H1 (cell line): Measurements from ENCODE around the gene PLCB1. TPM values are rescaled to one million over a fixed set of nuclear protein-coding genes. Genes with fewer than 3 reads are reported as not detected.

Experiments used
- CTCF ChIA-PET: fragments of 300-600 bp; sonication (Branson Sonifier 250); formaldehyde crosslinking; loops from one replicate; lab custom pipeline; 2021; ENCODE audit not compliant: partially characterized antibody; lab: Charles Lee
- POLR2A ChIA-PET: fragments of 300-600 bp; sonication (Branson Sonifier 250); formaldehyde crosslinking; loops from one replicate; lab custom pipeline; 2021; ENCODE audit warnings: inconsistent platforms; ENCODE audit not compliant: partially characterized antibody; lab: Charles Lee
- DNase-seq, 2 experiments: peaks; one replicate each; pipeline versions ENCODE4 v3.0.0 to v3.0.0-alpha.2; 2010 to 2022; ENCODE audit warnings: low spot score in 2 of 2, low read depth in 1 of 2, mixed read lengths in 1 of 2
- FAIRE-seq: peaks from 2 replicates; lab custom pipeline; 2011; peaks lifted over from hg19 to GRCh38; lab: Jason Lieb, UNC
- H2AFZ ChIP-seq: 2 replicates; pipeline ENCODE4 v1.8.1; 2012; ENCODE audit warnings: low read length, inconsistent platforms
- H2AK5ac ChIP-seq: 2 replicates; pipeline ENCODE4 v1.6.1; 2013; ENCODE audit warnings: low read depth, low read length
- H2BK120ac ChIP-seq: replicated peaks from 2 replicates; pipeline ENCODE3; 2013; ENCODE audit warnings: low read depth, low read length, inconsistent platforms
- H2BK12ac ChIP-seq: 2 replicates; pipeline ENCODE4 v1.6.1; 2013; ENCODE audit warnings: low read depth, low read length
- H2BK15ac ChIP-seq: 2 replicates; pipeline ENCODE4 v1.6.1; 2013; ENCODE audit warnings: low read length
- H2BK20ac ChIP-seq: 2 replicates; pipeline ENCODE4 v1.6.1; 2013; ENCODE audit warnings: low read length
- H2BK5ac ChIP-seq: 2 replicates; pipeline ENCODE4 v1.6.1; 2013; ENCODE audit warnings: low read depth, low read length
- H3K14ac ChIP-seq: 2 replicates; pipeline ENCODE4 v1.6.1; 2013; ENCODE audit warnings: inconsistent platforms; ENCODE audit not compliant: insufficient read length
- H3K18ac ChIP-seq: 2 replicates; pipeline ENCODE4 v1.6.1; 2013; ENCODE audit warnings: low read length; ENCODE audit errors: extremely low read depth
- H3K23ac ChIP-seq: 2 replicates; pipeline ENCODE4 v1.6.1; 2013; ENCODE audit warnings: inconsistent platforms; ENCODE audit not compliant: insufficient read length
- H3K23me2 ChIP-seq: 2 replicates; pipeline ENCODE4 v1.6.1; 2013; ENCODE audit warnings: low read depth, low read length
- H3K27ac ChIP-seq: 2 replicates; pipeline ENCODE4 v1.6.1; 2011; ENCODE audit warnings: low read depth, low read length, inconsistent platforms
- H3K27me3 ChIP-seq, 4 experiments: replicated peaks in 1 of 4; 1 replicate in 1 of 4; 2 replicates in 3 of 4; pipeline versions ENCODE4 v1.6.1 to v1.8.1; 2011 to 2013; ENCODE audit warnings: low read length in 3 of 4, mild to moderate bottlenecking in 3 of 4, inconsistent platforms in 2 of 4, mixed read lengths in 2 of 4, moderate library complexity in 1 of 4; ENCODE audit not compliant: control insufficient read depth in 3 of 4, insufficient read depth in 3 of 4; ENCODE audit errors: extremely low read depth in 1 of 4
- H3K36me3 ChIP-seq, 4 experiments: 2 replicates each; pipeline versions ENCODE4 v1.6.1 to v1.8.1; 2011 to 2013; ENCODE audit warnings: mild to moderate bottlenecking in 4 of 4, low read length in 3 of 4, moderate library complexity in 2 of 4, control low read depth in 1 of 4, inconsistent platforms in 1 of 4; ENCODE audit not compliant: insufficient read depth in 4 of 4, control insufficient read depth in 2 of 4
- H3K4ac ChIP-seq: replicated peaks from 2 replicates; pipeline ENCODE3; 2013; ENCODE audit warnings: low read length, low read depth, mixed read lengths, inconsistent platforms; ENCODE audit not compliant: insufficient read length
- H3K4me1 ChIP-seq, 4 experiments: replicated peaks in 1 of 4; 1 replicate in 1 of 4; 2 replicates in 3 of 4; pipeline versions ENCODE4 v1.6.1 to v1.8.1; 2011 to 2013; ENCODE audit warnings: low read length in 3 of 4, inconsistent platforms in 2 of 4, mixed read lengths in 1 of 4; ENCODE audit not compliant: insufficient read depth in 4 of 4, control insufficient read depth in 3 of 4
- H3K4me2 ChIP-seq, 2 experiments: 2 replicates each; pipeline versions ENCODE4 v1.6.1 to v1.8.1; 2011 to 2013; ENCODE audit warnings: low read depth in 2 of 2, low read length in 2 of 2, control low read depth in 1 of 2, inconsistent platforms in 1 of 2, mild to moderate bottlenecking in 1 of 2; ENCODE audit not compliant: insufficient read depth in 1 of 2
- H3K4me3 ChIP-seq, 4 experiments: fragments of 200-600, 300-600 bp in 1 of 4; sonication (generic), shearing (Covaris generic), sonication (Bioruptor Twin) in 1 of 4; 2 replicates each; pipeline versions ENCODE4 v1.5.1 to v1.8.1; 2011 to 2016; ENCODE audit warnings: low read length in 4 of 4, low read depth in 3 of 4, control low read depth in 2 of 4, inconsistent platforms in 2 of 4, mild to moderate bottlenecking in 2 of 4, mixed read lengths in 1 of 4, moderate library complexity in 1 of 4; ENCODE audit not compliant: insufficient read depth in 2 of 4; ENCODE audit errors: extremely low read depth in 1 of 4
- H3K56ac ChIP-seq: replicated peaks from 2 replicates; pipeline ENCODE3; 2013; ENCODE audit warnings: low read depth, mild to moderate bottlenecking, mixed read lengths, low read length, inconsistent platforms; ENCODE audit not compliant: insufficient read length
- H3K79me1 ChIP-seq: 2 replicates; pipeline ENCODE4 v1.6.1; 2013; ENCODE audit warnings: low read depth, low read length, control low read depth
- H3K79me2 ChIP-seq, 2 experiments: 2 replicates each; pipeline versions ENCODE4 v1.6.1 to v1.8.1; 2012 to 2013; ENCODE audit warnings: low read length in 2 of 2, mild to moderate bottlenecking in 2 of 2, inconsistent platforms in 1 of 2; ENCODE audit not compliant: insufficient read depth in 2 of 2, control insufficient read depth in 1 of 2
- H3K9ac ChIP-seq, 4 experiments: replicated peaks in 1 of 4; 1 replicate in 1 of 4; 2 replicates in 3 of 4; pipeline versions ENCODE4 v1.6.1 to v1.8.1; 2011 to 2013; ENCODE audit warnings: low read depth in 3 of 4, low read length in 3 of 4, control low read depth in 2 of 4, mild to moderate bottlenecking in 2 of 4, moderate library complexity in 2 of 4, inconsistent platforms in 1 of 4; ENCODE audit errors: extremely low read depth in 1 of 4
- H3K9me3 ChIP-seq, 2 experiments: 2 replicates each; pipeline versions ENCODE4 v1.6.1 to v1.8.1; 2012 to 2013; ENCODE audit warnings: mild to moderate bottlenecking in 2 of 2, moderate library complexity in 2 of 2, control low read depth in 1 of 2, inconsistent platforms in 1 of 2, low read depth in 1 of 2, low read length in 1 of 2, mixed read lengths in 1 of 2; ENCODE audit not compliant: insufficient read depth in 2 of 2
- H4K20me1 ChIP-seq, 2 experiments: replicated peaks in 1 of 2; 2 replicates each; pipeline versions ENCODE3 to v1.8.1; 2011 to 2013; ENCODE audit warnings: inconsistent platforms in 2 of 2, low read length in 2 of 2, mild to moderate bottlenecking in 1 of 2; ENCODE audit not compliant: insufficient read depth in 2 of 2, control insufficient read depth in 1 of 2
- H4K5ac ChIP-seq: 2 replicates; pipeline ENCODE4 v1.6.1; 2013; ENCODE audit warnings: low read length, low read depth, mixed read lengths, inconsistent platforms; ENCODE audit not compliant: insufficient read length
- H4K8ac ChIP-seq: 2 replicates; pipeline ENCODE4 v1.8.0; 2013; ENCODE audit warnings: mild to moderate bottlenecking, moderate library complexity, low read length, inconsistent platforms; ENCODE audit not compliant: insufficient read depth; ENCODE audit errors: extremely low read depth
- H4K91ac ChIP-seq: replicated peaks from 2 replicates; pipeline ENCODE3; 2013; ENCODE audit warnings: low read length, mixed read lengths, inconsistent platforms; ENCODE audit not compliant: insufficient read length
- WGBS, 2 experiments: shearing (Covaris generic) in 1 of 2; methylation state at CpG; one replicate each; pipeline versions ENCODE4 v1.1.6 to v1.1.7; 2013 to 2015; ENCODE audit warnings: low lambda C conversion rate in 2 of 2, mixed read lengths in 2 of 2, inconsistent platforms in 1 of 2, low coverage in 1 of 2, missing lambda C conversion rate in 1 of 2; ENCODE audit not compliant: insufficient replicate concordance in 2 of 2, insufficient coverage in 1 of 2, insufficient read length in 1 of 2; ENCODE audit errors: extremely low coverage in 1 of 2, missing lambda C conversion rate in 1 of 2; 5-methylcytosine and 5-hydroxymethylcytosine counted together
- polyA plus RNA-seq, 7 experiments: library from polyadenylated mRNA; depleted of rRNA in 3 of 7; stranded (reverse) in 5 of 7; unstranded in 2 of 7; fragments of >200 nt in 5 of 7; fragments of 200-250 nt in 2 of 7; gene quantifications; 1 replicate in 5 of 7; 2 replicates in 1 of 7; 4 replicates in 1 of 7; pipeline versions ENCODE4 v1.2.1 to v1.2.3, GENCODE V29; 2011 to 2013; ENCODE audit warnings: missing spikeins in 2 of 7, mixed read lengths in 2 of 7
- total RNA-seq: library from RNA; stranded (reverse); fragmentation: NEBNext Ultra II Directional; extraction: Animal tissue kit (Norgen Biotek cat#: 25700); gene quantifications from 2 replicates; pipeline ENCODE4 v1.2.1, GENCODE V29; 2021
- TF ChIP-seq, protein P1 (sequence below), 3 experiments: IDR thresholded peaks; 1 replicate in 2 of 3; 2 replicates in 1 of 3; pipeline versions ENCODE4 v1.5.1 to v1.6.1; 2011; ENCODE audit warnings: low read length in 3 of 3, mild to moderate bottlenecking in 3 of 3, inconsistent platforms in 2 of 3, low read depth in 1 of 3, moderate library complexity in 1 of 3; ENCODE audit not compliant: insufficient read depth in 1 of 3; ENCODE audit errors: control extremely low read depth in 1 of 3

The PLCB1 gene
- total and polyA plus RNA-seq, 2 of the 8 experiments (the other 6 are each of a cell fraction or from before 2014, with no cell fraction given) = 2.6 to 9.1 TPM

DNA sequence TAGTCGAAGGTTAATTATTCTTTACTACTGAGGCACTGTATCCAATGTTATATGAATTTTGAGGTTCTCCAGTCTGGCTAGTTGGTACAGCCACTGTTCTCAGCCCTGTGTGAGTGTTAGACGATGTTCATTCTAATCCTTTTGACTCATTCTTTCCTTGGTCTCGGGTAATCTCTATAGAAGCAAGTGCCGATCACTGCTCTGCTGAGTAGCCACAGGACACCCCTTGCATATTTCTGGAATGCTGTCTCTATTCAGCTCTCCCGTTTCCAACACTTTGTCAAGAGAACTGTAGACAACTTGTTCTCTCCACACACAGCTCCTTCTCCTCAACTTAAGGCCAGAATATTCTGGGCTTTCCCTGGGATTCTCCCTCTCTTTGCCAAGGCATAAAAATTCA is 42.4 kb upstream of the PLCB1 start:
- H3K79me2 ChIP-seq = no peaks in the 10 kb centered on the region
- no peak overlapping the region for H3K27ac ChIP-seq
- H2AFZ ChIP-seq = peak overlapping the region; percentile 10; the same call in 1 of the 2 replicates
- H3K27me3 ChIP-seq = no peaks in the 10 kb centered on the region
- no peak overlapping the region for H3K56ac ChIP-seq
- no peak overlapping the region for H3K9ac ChIP-seq
- H2AK5ac ChIP-seq = no peak overlapping the region
- DNase-seq = no peak
- CTCF ChIA-PET = interaction anchor here (1.2 to 1.4 kb wide), 2 partner anchors 38 to 633 kb away, joined by 3 to 4 read pairs; no protein-coding TSS in a partner anchor
- H2BK12ac ChIP-seq = no peak overlapping the region
- no peaks in the 10 kb centered on the region for H3K36me3 ChIP-seq
- no peak overlapping the region for H3K4ac ChIP-seq
- no peak overlapping the region for H2BK120ac ChIP-seq
- H3K79me1 ChIP-seq = no peaks in the 10 kb centered on the region
- H2BK5ac ChIP-seq = no peak overlapping the region
- no peaks in the 10 kb centered on the region for H3K9me3 ChIP-seq
- no peaks in the 10 kb centered on the region for H3K4me1 ChIP-seq
- H3K4me2 ChIP-seq = no peak overlapping the region
- 84% methylated on average over 5 of the region's 5 CpGs; no CpG with 5 or more reads in 1 of the 2 experiments for WGBS, 2 experiments
- H4K91ac ChIP-seq = no peak overlapping the region
- no peak overlapping the region for H3K4me3 ChIP-seq
- no peak overlapping the region for H3K18ac ChIP-seq
- H3K14ac ChIP-seq = no peak overlapping the region
- POLR2A ChIA-PET = no interaction called here
- H3K23ac ChIP-seq = no peak overlapping the region
- no peak overlapping the region for H2BK20ac ChIP-seq
- no peak overlapping the region for H4K5ac ChIP-seq
- no peaks in the 10 kb centered on the region for H3K23me2 ChIP-seq
- TF ChIP-seq, protein P1, sequence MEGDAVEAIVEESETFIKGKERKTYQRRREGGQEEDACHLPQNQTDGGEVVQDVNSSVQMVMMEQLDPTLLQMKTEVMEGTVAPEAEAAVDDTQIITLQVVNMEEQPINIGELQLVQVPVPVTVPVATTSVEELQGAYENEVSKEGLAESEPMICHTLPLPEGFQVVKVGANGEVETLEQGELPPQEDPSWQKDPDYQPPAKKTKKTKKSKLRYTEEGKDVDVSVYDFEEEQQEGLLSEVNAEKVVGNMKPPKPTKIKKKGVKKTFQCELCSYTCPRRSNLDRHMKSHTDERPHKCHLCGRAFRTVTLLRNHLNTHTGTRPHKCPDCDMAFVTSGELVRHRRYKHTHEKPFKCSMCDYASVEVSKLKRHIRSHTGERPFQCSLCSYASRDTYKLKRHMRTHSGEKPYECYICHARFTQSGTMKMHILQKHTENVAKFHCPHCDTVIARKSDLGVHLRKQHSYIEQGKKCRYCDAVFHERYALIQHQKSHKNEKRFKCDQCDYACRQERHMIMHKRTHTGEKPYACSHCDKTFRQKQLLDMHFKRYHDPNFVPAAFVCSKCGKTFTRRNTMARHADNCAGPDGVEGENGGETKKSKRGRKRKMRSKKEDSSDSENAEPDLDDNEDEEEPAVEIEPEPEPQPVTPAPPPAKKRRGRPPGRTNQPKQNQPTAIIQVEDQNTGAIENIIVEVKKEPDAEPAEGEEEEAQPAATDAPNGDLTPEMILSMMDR (IDR thresholded peaks at IDR 0.05; ENCODE audit: control extremely low read depth in 1 of 3, insufficient read depth in 1 of 3, low read depth in 1 of 3, low read length in 3 of 3) = no peak
- TF ChIP-seq, all 59 proteins: peak for 0
- Histone ChIP-seq H4K20me1 (no peaks in the 10 kb centered on the region), H2BK15ac (no peak overlapping the region), H4K8ac (no peak overlapping the region)
- no peak for FAIRE-seq
